H1 (cell line): Measurements from ENCODE around the gene REPIN1. TPM values are rescaled to one million over a fixed set of nuclear protein-coding genes. Genes with fewer than 3 reads are reported as not detected.

ENCODE experiments used
- ATF2 ChIP-seq: IDR thresholded peaks from 2 replicates; pipeline ENCODE4 v1.6.1; 2012; ENCODE audit warnings: low read length, inconsistent platforms
- GABPA ChIP-seq: IDR thresholded peaks from 2 replicates; pipeline ENCODE4 v1.6.1; 2011; ENCODE audit warnings: mild to moderate bottlenecking, low read length, moderate library complexity, borderline replicate concordance; ENCODE audit not compliant: insufficient read depth
- RXRA ChIP-seq: IDR thresholded peaks from 2 replicates; pipeline ENCODE4 v1.6.1; 2011; ENCODE audit warnings: low read depth, mild to moderate bottlenecking, low read length, moderate library complexity; ENCODE audit not compliant: insufficient read depth
- polyA plus RNA-seq, 7 experiments: library from polyadenylated mRNA; depleted of rRNA in 3 of 7; stranded (reverse) in 5 of 7; unstranded in 2 of 7; fragments of >200 nt in 5 of 7; fragments of 200-250 nt in 2 of 7; gene quantifications; 1 replicate in 5 of 7; 2 replicates in 1 of 7; 4 replicates in 1 of 7; pipeline versions ENCODE4 v1.2.1 to v1.2.3, GENCODE V29; 2011 to 2013; ENCODE audit warnings: missing spikeins in 2 of 7, mixed read lengths in 2 of 7
- total RNA-seq: library from RNA; stranded (reverse); fragmentation: NEBNext Ultra II Directional; extraction: Animal tissue kit (Norgen Biotek cat#: 25700); gene quantifications from 2 replicates; pipeline ENCODE4 v1.2.1, GENCODE V29; 2021

Gene REPIN1
- total and polyA plus RNA-seq, 2 of the 8 experiments (the other 6 are each of a cell fraction or from before 2014, with no cell fraction given) = 98.6 to 125 TPM

GRCh38 chr7:150381096-150381495 is 12.5 kb downstream of the REPIN1 start (continued):
- TF ChIP-seq ATF2 (no peak), RXRA (no peak), GABPA (no peak)
